Stimulated activated CD8-positive, alpha-beta memory T cell treated with anti-CD3 and anti-CD28 coated beads, Interleukin-15, amount 100 ng/mL, for 24 hours (primary cell): ENCODE results near the gene ZBTB7C.

Source experiments
- DNase-seq: peaks from one replicate; pipeline ENCODE4 v3.0.0-alpha.2; 2020; ENCODE audit warnings: low read depth

The ZBTB7C gene

GRCh38 chr18:48352051-48352755 is 57.0 kb downstream of the ZBTB7C start:
- no peak for DNase-seq

DNA sequence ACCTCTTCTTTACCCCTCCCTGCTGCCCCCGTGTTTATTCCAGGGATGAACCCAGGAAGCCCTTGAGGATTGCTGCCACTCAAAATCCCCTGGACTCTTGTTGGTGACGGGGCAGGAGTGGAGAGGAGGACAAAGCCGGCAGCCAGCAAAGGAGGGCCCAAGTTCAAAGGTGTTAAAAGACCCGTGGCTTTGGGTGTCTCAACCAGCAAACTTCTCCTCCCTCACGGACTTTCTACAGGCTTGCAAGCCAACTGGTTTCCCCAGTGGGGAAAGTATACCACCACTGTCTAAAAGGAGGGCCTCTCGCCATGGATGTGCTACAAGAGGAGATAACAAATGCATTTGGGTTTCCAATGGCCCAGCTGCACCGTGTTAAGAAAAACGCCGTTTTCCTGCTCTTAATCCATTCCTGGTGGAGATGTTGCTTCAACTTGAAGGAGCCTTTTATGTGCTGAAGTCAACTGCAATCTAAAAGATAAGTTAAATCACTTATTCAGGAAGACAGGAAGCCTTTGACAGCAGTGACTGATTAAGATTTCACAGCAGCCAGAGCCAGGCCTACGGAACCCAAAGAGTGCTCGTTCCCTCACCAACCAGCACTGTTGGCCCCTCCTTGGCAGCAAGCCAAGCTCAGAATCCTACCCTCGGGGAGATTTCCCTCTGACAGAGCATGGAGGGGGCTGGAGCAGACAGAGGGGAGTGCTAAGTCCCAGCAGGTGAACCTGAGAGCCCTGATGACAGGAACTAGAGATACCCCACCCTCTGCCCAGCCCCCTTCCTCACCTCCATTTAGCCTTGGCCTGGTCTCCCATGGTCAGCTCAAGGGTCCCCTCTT is 57.8 kb downstream of the ZBTB7C start:
- DNase-seq = no peak

GRCh38 chr18:48348739-48349138 is 60.4 kb downstream of the ZBTB7C start:
- no peak for DNase-seq

- no peak for DNase-seq
Observed at GRCh38 chr18:48347756-48348326, 61.3 kb downstream of the ZBTB7C start.

- DNase-seq = no peak
Observed at GRCh38 chr18:48345596-48345995, 63.6 kb downstream of the ZBTB7C start.

- no peak for DNase-seq
Observed at GRCh38 chr18:48342581-48342980, 66.6 kb downstream of the ZBTB7C start.

- no peak for DNase-seq
Observed at GRCh38 chr18:48342125-48342524, 67.1 kb downstream of the ZBTB7C start.

- DNase-seq = no peak
Observed at GRCh38 chr18:48340560-48340959, 68.6 kb downstream of the ZBTB7C start.

GRCh38 chr18:48339692-48340091 is 69.5 kb downstream of the ZBTB7C start:
- DNase-seq = no peak

DNA sequence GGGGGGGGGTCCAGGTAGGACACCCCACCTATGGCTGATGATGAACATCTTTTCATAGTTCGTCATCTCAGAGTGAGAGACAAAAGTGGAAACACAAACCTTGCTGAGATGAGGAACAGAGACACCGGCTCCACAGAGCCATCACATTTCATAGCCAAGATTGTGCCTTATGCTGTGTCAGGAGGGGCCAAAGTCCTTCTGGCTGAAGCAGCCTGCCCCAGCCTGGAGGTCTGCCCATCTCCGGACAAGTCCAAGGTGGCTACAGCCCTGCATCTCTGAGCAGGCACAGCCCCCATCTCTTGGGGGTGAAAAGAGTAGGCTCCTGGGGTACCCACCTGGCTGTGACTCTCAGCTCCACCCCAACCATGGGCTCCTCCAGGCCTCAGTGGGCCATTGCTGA is 70.3 kb downstream of the ZBTB7C start:
- DNase-seq = no peak

DNA sequence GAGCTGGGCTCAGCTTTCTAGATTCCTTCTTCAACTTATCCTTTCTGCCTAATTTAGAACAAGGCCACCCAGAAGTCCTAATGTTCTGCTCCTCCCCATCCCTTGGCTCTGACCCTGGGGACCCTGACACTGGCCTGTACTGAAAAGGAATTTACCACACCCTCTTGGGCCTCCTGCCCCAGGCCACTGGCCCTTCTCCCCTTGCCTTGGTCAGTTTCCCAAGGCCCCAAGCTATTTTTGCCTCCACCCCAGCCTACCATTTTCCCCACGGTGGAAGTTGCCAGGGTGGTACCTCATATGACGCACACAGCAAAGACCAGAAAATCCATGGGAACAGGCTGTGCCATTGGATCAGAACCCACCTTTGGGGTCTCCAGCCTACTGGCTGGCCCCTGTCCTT is 72.1 kb downstream of the ZBTB7C start:
- DNase-seq = no peak

DNA sequence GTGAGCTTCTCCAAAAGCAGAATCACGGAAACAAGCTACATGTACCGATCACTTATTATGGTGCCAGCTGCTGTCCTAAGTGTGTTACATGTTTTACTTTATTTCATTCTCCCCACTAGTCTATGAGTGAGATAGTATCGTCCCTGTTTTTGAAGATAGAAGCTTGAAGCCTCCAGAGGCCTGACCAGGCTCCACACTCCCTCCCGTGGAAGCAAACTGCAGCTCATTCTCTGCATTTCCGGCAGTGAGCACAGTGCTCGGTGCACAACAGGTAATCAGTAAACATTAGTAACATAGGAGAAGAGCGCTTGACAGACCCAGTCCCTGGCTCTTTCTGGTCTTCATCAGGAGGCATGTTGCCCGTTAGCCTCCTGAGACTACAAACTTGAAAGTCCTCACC is 72.9 kb downstream of the ZBTB7C start:
- no peak for DNase-seq

GRCh38 chr18:48335829-48336228 is 73.4 kb downstream of the ZBTB7C start:
- no peak for DNase-seq

DNA sequence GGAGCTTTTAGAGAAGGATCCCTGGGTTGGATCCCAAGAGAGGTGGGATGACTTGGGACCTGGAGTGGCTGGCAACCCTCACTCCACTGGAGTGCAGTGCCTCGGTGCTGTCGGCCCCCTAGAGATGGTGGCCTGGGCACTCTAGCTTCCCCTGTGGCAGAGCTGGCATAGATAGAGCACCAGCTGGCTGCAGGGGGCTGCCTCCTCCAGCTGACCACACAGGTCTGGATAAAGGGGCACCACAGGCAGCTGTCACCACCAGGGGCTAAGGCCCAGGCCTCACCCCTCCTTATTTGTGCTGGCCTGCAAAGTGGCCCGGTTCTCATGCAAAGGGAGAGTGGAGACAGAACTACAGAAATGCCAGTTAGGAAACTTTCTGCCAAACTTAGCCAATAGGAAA is 74.3 kb downstream of the ZBTB7C start:
- no peak for DNase-seq

GRCh38 chr18:48333563-48333962 is 75.6 kb downstream of the ZBTB7C start:
- DNase-seq = no peak

GRCh38 chr18:48330016-48330991 is 78.9 kb downstream of the ZBTB7C start:
- no peak for DNase-seq

DNA sequence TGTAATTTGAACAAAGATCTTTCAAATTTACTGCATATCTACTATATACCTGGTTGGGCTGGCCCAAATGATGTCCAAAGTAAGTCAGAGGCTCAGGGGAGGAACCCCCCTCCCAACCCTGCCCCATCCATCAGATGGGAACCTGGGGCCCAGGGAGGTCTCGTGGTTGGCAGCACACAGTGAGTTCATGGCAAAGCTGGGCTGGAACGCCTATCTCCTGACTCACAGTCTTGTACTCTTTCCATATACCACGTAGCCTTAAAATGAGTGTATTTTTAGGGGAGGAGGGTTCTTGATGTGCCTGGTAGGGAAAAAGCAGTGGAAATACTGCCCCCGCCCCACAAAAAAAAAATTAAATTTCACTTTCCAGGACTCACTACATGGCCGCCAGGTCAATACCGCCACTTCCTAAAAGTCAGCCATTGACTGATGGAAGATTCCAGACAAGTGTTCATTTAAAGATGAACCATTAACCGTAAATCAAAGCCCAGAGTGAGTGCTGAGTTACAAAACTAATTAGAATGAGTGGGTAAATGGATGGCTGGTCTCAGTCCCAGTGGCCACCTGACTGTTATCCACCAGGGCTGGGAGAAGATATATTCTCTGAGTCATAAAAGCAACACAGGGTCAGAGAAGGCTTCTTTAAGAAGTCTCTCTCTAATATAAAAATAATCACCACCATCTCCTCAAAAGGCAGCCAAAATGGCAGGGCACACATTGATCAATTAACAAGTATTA is 80.5 kb downstream of the ZBTB7C start:
- no peak for DNase-seq

DNA sequence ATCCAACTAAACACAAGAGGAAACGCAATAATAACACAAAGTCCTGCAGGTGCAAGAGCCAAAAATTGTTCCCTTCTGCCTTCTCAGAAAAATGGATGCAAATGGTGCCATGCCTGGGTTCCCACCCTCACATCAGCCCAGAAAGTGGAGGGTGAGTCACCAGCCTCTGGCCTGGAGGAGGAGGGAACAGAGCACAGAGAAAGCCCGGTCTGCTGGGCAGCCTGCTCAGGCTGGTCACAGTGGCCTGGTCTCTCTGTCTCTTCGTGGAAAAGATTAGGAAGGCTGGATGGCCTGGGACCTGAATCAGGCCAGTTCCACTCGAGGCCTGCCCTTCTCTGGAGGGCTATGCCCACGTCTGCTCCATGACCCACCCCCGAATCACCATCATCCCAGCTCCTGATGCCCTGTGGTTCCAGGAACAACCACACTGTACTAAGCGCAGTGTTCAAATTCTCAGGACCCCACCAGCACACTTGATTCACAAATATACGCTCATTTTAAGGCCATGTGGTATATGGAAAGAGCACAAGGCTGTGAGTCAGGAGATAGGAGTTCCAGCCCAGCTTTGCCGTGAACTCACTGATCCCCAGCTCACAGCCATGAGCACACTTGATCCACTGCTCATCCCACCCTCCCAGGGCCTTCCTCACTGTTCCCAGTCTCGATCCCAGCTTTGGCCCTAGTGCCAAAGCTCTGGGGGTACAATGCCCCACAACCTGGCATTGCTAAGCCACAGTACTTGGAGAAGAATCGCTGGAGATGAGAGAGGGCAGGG is 82.1 kb downstream of the ZBTB7C start:
- DNase-seq = no peak

DNA sequence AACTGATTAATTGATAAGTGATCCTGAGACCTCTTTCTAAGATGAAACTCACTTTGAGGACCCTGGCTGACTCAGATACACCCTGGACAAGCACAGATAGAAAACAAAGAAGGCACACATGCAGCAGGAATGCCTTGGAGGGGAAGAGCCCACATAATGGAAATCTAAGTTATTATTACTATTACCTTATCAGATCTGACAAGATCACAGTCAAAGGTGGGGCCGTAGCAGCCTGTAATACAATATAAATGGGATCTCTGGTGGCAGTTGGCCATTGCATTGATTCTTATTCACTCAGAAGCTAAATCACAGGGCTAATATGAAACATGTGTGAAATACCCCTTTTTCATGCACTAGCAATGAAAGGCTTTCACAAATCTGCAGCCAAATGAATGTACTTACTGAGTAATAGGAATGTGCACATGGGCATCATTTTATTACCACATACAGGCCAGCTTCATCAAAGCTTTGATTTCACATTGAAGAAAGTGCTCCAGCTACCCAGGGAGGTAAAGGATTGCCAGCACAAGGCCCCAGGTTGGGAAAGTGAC is 84.0 kb downstream of the ZBTB7C start:
- no peak for DNase-seq

DNA sequence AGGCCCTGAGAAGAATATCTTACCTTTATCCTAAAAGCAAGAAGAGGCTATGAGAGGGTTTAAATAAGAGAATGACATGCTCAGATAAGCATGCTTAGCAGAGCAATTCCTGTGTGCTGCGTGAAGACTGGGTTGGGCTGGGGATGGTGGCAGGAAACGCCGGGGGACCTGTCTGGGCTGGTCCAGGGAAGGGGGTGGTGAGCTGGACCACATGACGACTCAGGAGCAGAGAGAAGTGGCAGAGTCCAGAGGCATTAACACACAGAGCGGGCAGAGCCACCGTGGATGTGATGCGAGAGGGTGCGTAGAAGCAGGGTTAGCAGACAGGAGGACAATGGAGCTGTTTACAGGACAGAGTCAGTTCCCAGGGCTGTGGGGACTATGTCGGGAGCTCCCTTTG is 84.5 kb downstream of the ZBTB7C start:
- DNase-seq = no peak
